Right cardiac atrium (tissue), 5 donors: ENCODE data around the gene RELL2. TPM values are rescaled to one million over a fixed set of nuclear protein-coding genes. Genes with fewer than 3 reads are reported as not detected.

Experiments
- ATAC-seq, 2 donors: fragments of 200-7000 bp; cut with Tn5 transposase; one replicate each; pipeline versions ENCODE4 v1.8.0 to v1.9.1; 2020; ENCODE audit warnings: moderate library complexity in 2 of 2, mild to moderate bottlenecking in 1 of 2
- DNase-seq, 3 donors: peaks; one replicate each; pipeline ENCODE4 v3.0.0-alpha.2; 2020
- H3K27ac ChIP-seq: one replicate; pipeline ENCODE4 v1.5.1; 2013; ENCODE audit warnings: mild to moderate bottlenecking, low read length, control low read depth, moderate library complexity
- H3K27me3 ChIP-seq: one replicate; pipeline ENCODE4 v1.6.1; 2013; ENCODE audit not compliant: control insufficient read depth, insufficient read depth
- H3K4me1 ChIP-seq: one replicate; pipeline ENCODE4 v1.6.1; 2013; ENCODE audit warnings: low read length; ENCODE audit not compliant: control insufficient read depth, insufficient read depth
- H3K4me3 ChIP-seq: one replicate; pipeline ENCODE4 v1.5.1; 2013; ENCODE audit warnings: low read length, control low read depth
- H3K9me3 ChIP-seq: one replicate; pipeline ENCODE4 v1.6.1; 2013; ENCODE audit warnings: low read length; ENCODE audit not compliant: control insufficient read depth
- WGBS: extraction: QIAGEN DNeasy Blood & Tissue Kit; methylation state at CpG from one replicate; pipeline ENCODE4 v1.1.7; 2013; 5-methylcytosine and 5-hydroxymethylcytosine counted together
- intact Hi-C, 4 donors: fragments of 100-400 bp; cut with DNase I; formaldehyde crosslinking; loops; one replicate each; pipeline versions ENCODE4 v1.11.0 to v1.14.0; 2022 to 2023
- polyA plus RNA-seq: library from polyadenylated mRNA; stranded (reverse); fragments of 200-250 nt; gene quantifications from one replicate; pipeline ENCODE4 v1.2.3, GENCODE V29; 2013
- total RNA-seq, 4 donors: library from RNA; stranded (reverse); fragmentation: NEBNext Ultra II Directional; extraction: Animal tissue kit (Norgen Biotek cat#: 25700); gene quantifications; one replicate each; pipeline ENCODE4 v1.2.1, GENCODE V29; 2021
- donor health status: healthy with polysubstance abuse.
- donor health status: DM: no; HTN: yes; CAD: no.
- donor health status: DM: no; HTN: no; CAD: no.
- donor health status: DM: no; HTN: yes; CAD: no; lungs with severe emphysema.
- donor health status: DM: yes; HTN: yes; CAD: no.

Gene RELL2
- total and polyA plus RNA-seq, 5 donors: 1.2 to 2.0 (median 1.4) TPM

DNA sequence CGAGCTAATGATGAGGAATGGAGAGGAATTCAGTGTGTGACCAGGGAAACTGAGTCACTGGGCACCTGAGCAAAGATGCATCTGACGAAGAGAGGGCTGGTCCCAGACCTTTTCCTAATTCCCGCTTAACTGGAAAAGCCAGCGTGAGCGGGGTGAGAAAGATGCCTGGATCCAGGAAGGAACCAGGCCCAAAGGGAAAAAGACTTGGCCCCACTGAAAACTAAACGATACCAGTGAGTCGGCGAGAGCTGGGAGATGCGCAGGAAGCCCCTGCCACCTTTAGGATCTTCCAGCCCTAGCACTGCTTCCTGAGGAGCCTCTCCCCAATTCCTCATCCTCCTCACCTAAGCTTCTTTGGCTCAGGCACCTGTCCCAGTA, 14.9 kb downstream of the RELL2 start:
- no peaks in the 10 kb centered on the region for H3K9me3 ChIP-seq
- intact Hi-C loops: no loop called here
- DNase-seq (no peak), ATAC-seq (peak in 1 of 2 donors; percentile 2)
- H3K27ac ChIP-seq: no peak overlapping the region
- 54% methylated on average over 9 of the region's 9 CpGs for WGBS
- no peaks in the 10 kb centered on the region for H3K4me1 ChIP-seq
- no peaks in the 10 kb centered on the region for H3K27me3 ChIP-seq
- peak overlapping the region; percentile 49 for H3K4me3 ChIP-seq

DNA sequence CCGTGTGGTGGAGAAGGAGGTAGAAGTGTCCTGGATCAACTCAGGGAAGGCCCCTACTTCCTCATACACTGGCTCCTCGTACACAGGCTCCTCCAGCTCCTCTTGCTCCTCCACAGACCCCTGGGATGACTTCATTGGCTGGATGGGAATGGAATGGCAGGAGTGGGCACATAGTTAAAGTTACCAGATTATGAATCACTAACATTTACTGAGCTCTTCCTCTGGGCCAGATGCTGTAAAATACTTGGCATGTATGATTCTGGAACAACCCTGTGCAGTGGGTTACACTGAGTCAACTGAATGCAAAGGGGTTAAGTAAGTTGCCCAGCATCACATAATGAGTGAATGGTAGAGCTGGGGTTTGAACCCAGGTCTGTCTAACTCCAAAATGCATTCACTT, 17.5 kb downstream of the RELL2 start:
- H3K4me1 ChIP-seq: no peaks in the 10 kb centered on the region
- no peak overlapping the region for H3K27ac ChIP-seq
- DNase-seq (no peak), ATAC-seq (no peak)
- intact Hi-C loops: no loop called here
- 81% methylated on average over 2 of the region's 2 CpGs for WGBS
- no peak overlapping the region for H3K4me3 ChIP-seq
- H3K27me3 ChIP-seq: no peaks in the 10 kb centered on the region
- H3K9me3 ChIP-seq: no peaks in the 10 kb centered on the region

DNA sequence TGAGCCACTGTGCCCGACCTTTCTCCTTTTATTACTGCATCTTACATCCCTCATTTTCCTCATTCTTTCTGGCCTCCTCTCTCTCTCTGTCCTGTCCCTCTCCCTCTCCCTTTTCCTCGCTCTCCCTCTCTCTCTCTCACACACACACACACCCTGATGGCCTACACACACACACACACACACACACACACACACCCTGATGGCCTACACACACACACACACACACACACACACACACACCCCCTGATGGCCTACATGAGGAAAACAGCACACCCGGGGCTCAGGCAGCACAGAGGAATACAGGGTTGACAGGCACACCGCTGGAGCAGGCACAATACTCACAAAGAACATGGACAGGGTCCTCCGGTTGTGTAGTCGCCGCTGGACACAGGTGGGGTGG, 18.2 kb downstream of the RELL2 start:
- no peak for DNase-seq
- no peaks in the 10 kb centered on the region for H3K27me3 ChIP-seq
- no peaks in the 10 kb centered on the region for H3K9me3 ChIP-seq
- H3K4me1 ChIP-seq: no peaks in the 10 kb centered on the region
- WGBS: 87% methylated on average over 7 of the region's 7 CpGs
- H3K27ac ChIP-seq: no peak overlapping the region
- intact Hi-C loops: no loop called here
- no peak for ATAC-seq
- H3K4me3 ChIP-seq: no peak overlapping the region

DNA sequence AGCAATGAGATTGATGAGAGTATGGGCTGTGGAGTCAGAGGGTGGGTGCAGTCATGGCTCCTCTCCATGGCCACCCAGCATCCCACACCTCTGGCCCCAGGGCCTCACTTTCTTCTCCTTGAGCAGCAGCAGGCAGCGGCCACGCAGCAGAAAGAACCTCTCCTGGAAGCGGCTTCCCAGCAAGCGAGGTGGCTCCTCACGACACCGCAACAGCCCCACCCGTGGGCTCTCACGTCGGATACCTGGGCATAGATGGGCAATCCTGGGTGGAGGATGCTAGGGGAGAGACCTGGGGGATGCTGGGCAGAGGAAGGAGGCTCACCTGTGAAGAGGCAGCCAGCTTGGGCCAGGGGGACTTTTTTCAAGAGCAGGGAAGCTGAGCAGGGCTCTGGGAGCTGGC, 19.6 kb downstream of the RELL2 start:
- no peaks in the 10 kb centered on the region for H3K9me3 ChIP-seq
- DNase-seq: no peak
- intact Hi-C loops: no loop called here
- no peaks in the 10 kb centered on the region for H3K4me1 ChIP-seq
- 91% methylated on average over 9 of the region's 9 CpGs for WGBS
- H3K4me3 ChIP-seq: no peak overlapping the region
- no peak overlapping the region for H3K27ac ChIP-seq
- no peak for ATAC-seq
- no peaks in the 10 kb centered on the region for H3K27me3 ChIP-seq

DNA sequence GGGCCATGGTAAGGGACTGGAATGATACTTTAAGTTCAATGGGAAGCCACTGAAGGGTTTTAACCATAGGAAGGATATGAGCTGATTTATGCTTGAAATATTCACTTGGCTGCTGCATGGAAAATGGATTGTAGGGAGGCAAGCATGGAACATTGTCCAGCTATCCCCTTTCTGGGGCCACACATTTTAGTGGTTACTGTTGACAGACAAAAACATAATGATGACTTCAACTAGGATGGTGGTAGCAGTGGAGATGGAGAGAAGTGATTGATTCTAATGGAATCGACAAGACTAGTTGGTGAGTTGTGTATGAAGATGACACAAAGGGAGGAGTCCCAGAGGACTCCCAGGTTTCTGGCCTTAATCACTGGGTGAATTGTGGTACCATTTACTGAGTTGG, 20.6 kb downstream of the RELL2 start:
- Histone ChIP-seq H3K9me3 (no peaks in the 10 kb centered on the region), H3K27me3 (no peaks in the 10 kb centered on the region), H3K4me1 (no peaks in the 10 kb centered on the region), H3K4me3 (no peak overlapping the region), H3K27ac (no peak overlapping the region)
- ATAC-seq (no peak), DNase-seq (no peak)
- intact Hi-C loops: no loop called here
- 97% methylated on average over 1 of the region's 1 CpG for WGBS

DNA sequence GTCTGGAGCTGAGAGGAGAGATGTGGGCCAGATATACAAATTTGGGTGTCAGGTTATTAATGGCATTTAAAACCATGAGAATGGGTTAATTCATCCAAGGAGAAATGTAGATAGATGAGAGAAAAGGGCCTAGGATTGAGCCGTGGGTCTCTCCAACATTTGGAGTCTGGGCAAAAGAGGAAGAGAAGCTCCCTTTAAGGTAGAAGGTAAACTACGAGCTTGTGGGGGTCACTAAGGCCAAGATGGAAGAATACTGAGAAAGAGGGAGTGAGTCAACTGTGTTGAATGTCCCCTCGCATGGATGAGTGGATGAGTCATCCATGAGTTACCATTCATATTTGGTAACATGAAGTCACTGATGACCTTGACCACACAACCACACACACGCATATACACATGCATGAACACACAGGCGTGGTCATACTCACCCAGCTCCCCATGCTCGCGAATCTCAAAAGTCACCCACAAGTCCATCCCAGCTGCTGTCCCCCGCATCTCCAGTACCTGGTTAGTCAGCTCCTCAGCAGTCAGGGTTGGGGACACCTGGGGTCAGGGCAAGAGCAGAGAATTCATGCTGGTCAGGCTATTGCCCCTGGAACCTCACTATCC, 21.2 kb downstream of the RELL2 start:
- ATAC-seq (no peak), DNase-seq (no peak)
- intact Hi-C loops: no loop called here
- H3K4me1 ChIP-seq: no peaks in the 10 kb centered on the region
- WGBS: 76% methylated on average over 8 of the region's 8 CpGs
- no peak overlapping the region for H3K27ac ChIP-seq
- no peak overlapping the region for H3K4me3 ChIP-seq
- H3K27me3 ChIP-seq: no peaks in the 10 kb centered on the region
- no peaks in the 10 kb centered on the region for H3K9me3 ChIP-seq

DNA sequence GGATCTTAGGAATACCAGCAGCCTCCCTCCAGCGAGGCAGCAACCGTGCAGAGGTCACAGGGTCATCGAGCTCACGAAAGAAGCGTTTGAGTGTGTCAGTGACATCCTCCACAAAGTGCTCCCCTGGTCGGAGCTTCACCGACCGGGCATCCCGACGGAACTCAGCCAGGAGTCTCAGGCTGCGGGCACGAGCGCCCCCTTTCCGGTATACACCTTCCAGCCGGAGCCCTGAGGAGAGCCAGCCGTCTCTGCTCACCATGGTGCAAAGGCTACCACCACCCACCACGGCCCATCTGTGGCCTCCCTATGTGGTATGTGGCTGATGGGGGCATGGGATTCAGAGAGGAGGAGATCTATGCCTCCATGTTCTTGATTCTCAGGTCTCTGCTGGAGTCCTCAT, 25.2 kb downstream of the RELL2 start:
- Histone ChIP-seq H3K4me1 (no peaks in the 10 kb centered on the region), H3K27ac (no peak overlapping the region), H3K27me3 (no peaks in the 10 kb centered on the region), H3K9me3 (no peaks in the 10 kb centered on the region), H3K4me3 (no peak overlapping the region)
- DNase-seq: peak in 1 of 3 donors; percentile 50
- 76% methylated on average over 17 of the region's 17 CpGs for WGBS
- ATAC-seq: no peak
- intact Hi-C loops: no loop called here

DNA sequence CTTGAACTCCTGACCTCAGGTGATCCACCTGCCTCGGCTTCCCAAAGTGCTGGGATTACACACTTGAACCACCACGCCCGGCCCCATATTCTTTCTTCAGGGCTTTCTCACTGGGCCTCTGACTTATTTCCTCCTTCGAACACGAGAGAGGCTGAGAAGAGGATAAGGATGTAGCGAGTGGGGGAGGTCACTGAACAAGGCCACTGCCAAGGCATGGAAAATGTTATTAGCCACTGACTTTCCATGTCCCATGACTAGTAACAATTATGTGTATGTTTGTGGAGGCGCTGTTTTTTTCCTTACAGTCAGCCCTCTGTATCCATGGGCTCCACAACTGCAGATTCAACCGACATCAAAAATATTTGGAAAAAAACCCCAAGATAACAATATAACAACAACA, 26.7 kb downstream of the RELL2 start:
- intact Hi-C loops: no loop called here
- Histone ChIP-seq H3K27me3 (no peaks in the 10 kb centered on the region), H3K27ac (no peak overlapping the region), H3K4me3 (no peak overlapping the region), H3K4me1 (no peaks in the 10 kb centered on the region), H3K9me3 (no peaks in the 10 kb centered on the region)
- DNase-seq (no peak), ATAC-seq (no peak)
- 72% methylated on average over 8 of the region's 8 CpGs for WGBS

DNA sequence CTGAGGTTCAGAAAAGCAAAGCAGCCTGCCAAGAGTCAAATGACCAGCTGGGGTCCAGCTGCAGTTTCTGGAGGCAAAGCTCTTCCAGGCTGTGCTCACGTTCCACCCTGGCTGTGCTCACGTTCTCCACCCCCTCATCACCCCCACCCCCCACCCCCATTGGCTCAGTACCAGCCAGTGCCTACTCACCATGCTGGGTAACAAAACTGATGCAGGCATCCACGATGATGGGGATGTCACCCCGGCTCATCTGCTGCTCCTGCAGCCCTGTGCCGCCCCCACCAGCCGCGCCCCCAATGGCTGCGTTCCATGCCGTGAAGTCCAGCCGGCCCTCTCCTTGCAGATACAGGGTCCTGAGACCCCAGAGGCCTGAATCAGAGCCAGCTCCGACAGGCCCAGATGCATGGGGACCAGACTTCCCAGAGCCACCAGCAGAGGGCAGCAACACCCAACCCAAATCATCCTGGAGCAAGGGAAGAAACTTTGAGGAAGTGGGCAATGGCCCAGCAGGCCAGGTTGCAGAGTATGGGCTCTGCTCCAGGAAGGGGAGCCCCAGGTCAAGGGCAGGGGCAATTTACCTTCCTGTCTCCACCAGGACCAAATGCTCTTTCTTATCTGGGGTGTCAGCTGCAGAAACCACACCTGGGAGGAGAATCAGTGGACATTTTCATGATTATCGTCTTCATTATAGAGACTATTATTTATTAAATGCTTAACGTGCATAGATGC, 28.1 kb downstream of the RELL2 start:
- Histone ChIP-seq H3K4me3 (no peak overlapping the region), H3K9me3 (no peaks in the 10 kb centered on the region), H3K27me3 (no peaks in the 10 kb centered on the region), H3K4me1 (no peaks in the 10 kb centered on the region), H3K27ac (no peak overlapping the region)
- WGBS: 28% methylated on average over 13 of the region's 13 CpGs
- intact Hi-C loops: no loop called here
- DNase-seq: peak; percentile 74 to 90 (median 89)
- ATAC-seq: peak; percentile 76 to 79

DNA sequence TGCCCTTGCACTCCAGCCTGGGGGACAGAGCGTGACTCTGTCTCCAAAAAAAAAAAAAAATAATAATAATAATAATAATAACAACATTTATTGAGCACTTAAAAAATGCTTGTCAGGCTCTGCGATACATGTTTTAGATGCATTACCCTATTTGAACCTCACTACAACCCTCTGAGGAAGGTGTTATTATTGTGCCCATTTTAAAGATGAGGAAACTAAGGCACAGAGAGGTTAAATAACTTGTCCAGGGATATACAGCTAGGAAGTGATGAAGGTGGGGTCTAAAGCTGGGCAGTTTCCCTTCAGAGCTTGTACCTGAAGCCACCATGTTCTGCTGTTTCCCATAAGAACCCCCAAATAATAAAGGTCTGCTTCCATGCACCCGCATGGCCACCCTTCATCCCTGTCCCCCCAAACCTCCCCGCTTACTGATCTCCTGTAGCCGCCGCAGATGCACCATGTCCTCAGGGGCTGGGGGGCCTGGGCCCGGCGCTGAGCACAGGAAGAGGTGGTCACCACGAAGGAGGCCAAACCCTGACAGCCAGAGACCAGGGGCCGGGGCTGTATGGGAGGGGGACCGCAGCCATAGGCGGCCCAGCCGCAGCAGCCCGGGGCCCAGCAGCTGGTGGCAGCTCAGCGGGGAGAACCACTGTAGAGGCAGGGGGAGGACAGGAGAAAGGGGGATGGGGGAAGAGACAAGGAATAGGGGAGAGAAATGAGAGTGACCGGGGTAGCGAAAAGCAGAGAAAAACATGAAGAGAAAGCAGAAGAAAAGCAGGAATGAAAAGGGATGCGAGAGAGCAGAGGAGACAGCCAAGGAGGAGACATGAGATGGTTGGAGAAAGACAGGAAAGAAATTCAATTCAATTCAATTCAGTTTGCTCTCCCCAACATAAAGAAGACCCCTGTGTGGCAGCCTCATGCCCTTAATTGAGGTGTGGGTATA, 29.5 kb downstream of the RELL2 start:
- Histone ChIP-seq H3K9me3 (no peaks in the 10 kb centered on the region), H3K27ac (no peak overlapping the region), H3K27me3 (no peaks in the 10 kb centered on the region), H3K4me1 (no peaks in the 10 kb centered on the region), H3K4me3 (no peak overlapping the region)
- DNase-seq (no peak), ATAC-seq (no peak)
- 83% methylated on average over 18 of the region's 18 CpGs for WGBS
- intact Hi-C loops: no loop called here

DNA sequence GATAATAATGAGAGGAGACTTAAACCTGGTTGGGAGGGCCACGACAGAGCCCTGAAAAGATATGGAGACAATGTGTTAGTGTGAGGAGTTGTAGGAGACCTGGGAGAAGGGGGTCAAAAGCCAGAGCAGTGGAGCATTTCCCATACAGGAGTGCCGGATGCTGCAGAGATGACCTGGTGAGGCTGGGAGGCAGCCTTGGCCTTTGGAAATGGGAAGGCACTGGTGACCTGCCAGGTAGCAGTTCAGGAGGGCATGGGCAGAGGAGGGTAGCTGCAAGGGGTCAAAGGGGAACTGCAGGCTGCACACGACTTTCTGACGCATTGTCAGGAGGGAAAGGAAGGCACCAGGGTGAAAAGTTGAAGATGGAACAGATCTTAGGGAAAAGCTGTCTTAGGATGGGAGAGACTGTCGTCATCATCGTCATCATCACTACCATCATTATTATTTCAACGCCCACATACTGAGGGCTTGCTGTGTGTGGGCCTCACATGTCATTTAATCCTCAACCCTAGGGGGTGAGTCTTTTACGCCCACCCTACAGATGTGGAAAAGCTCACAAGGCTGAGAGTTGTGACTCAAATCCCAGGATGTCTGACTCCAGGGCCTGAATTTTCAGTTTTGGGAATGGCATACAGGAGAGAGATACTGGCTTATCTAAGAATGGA, 31.9 kb downstream of the RELL2 start:
- H3K27ac ChIP-seq: no peak overlapping the region
- WGBS: 74% methylated on average over 8 of the region's 8 CpGs
- intact Hi-C loops: no loop called here
- H3K27me3 ChIP-seq: no peaks in the 10 kb centered on the region
- ATAC-seq: no peak
- no peaks in the 10 kb centered on the region for H3K9me3 ChIP-seq
- no peak overlapping the region for H3K4me3 ChIP-seq
- no peak for DNase-seq
- no peaks in the 10 kb centered on the region for H3K4me1 ChIP-seq
